Sigmoid colon (tissue), 3 donors: Measurements from ENCODE around the gene ABHD5.

Experiments
- POLR2A ChIP-seq, 2 donors: fragments of 450-650 bp; IDR thresholded peaks; one replicate each; pipeline ENCODE4 v1.6.1; 2016; ENCODE audit warnings: antibody characterized with exemption in 2 of 2, mild to moderate bottlenecking in 2 of 2, moderate library complexity in 2 of 2
- TF ChIP-seq, protein P1 (sequence below), 4 experiments: fragments of 450-650 bp in 3 of 4; fragments of 200-600 bp in 1 of 4; IDR thresholded peaks; one replicate each; pipeline ENCODE4 v1.5.1; 2016 to 2019; ENCODE audit warnings: antibody characterized with exemption in 4 of 4, mild to moderate bottlenecking in 3 of 4, moderate library complexity in 2 of 4

DNA sequence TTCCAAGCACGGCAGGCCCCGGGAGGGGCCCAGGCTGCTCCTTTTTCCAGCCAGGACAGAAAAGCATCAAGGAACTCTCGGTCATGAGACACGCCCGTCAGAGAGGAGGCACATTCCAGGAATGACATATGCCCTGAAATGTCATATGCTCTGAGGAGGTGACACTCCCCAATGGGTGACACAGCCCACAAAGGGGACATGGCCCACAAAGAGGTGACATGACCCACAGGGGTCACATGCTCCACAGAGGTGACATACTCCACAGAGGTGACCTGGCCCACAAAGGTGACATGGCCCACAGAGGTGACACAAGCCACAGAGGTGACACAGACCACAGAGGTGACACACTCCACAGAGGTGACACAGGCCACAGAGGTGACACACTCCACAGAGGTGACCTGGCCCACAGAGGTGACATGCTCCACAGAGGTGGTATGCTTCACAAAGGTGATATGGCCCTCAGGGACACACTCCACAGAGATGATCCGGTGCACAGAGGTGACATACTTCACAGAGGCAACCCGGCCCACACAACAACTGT is 79.2 kb downstream of the ABHD5 start:
- TF ChIP-seq, protein P1, sequence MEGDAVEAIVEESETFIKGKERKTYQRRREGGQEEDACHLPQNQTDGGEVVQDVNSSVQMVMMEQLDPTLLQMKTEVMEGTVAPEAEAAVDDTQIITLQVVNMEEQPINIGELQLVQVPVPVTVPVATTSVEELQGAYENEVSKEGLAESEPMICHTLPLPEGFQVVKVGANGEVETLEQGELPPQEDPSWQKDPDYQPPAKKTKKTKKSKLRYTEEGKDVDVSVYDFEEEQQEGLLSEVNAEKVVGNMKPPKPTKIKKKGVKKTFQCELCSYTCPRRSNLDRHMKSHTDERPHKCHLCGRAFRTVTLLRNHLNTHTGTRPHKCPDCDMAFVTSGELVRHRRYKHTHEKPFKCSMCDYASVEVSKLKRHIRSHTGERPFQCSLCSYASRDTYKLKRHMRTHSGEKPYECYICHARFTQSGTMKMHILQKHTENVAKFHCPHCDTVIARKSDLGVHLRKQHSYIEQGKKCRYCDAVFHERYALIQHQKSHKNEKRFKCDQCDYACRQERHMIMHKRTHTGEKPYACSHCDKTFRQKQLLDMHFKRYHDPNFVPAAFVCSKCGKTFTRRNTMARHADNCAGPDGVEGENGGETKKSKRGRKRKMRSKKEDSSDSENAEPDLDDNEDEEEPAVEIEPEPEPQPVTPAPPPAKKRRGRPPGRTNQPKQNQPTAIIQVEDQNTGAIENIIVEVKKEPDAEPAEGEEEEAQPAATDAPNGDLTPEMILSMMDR (IDR thresholded peaks at IDR 0.05) = no peak
- TF ChIP-seq POLR2A (IDR thresholded peaks at IDR 0.05) = no peak
